ENCODE data around the gene MYH7. TPM values are rescaled to one million over a fixed set of nuclear protein-coding genes. Genes with fewer than 3 reads are reported as not detected.

MYH7 gene
- polyA plus RNA-seq, 1 donor (not counting 4 experiments of a cell fraction or from before 2014, with no cell fraction given) = not detected

GRCh38 chr14:23432102-23432925 lies 3.1 kb downstream of the MYH7 start:
- dilution Hi-C loops (cut with MboI; ENCODE audit: extremely low pct_ligation_motif_present, low sequenced_read_pairs) = no loop called here
- no peak overlapping the region for H3K4me3 ChIP-seq (ENCODE audit: control insufficient read depth in 2 of 3, extremely low read depth in 1 of 3, insufficient read depth in 2 of 3, low read depth in 1 of 3, low read length in 3 of 3)
- H3K36me3 ChIP-seq (ENCODE audit: control insufficient read depth in 2 of 2, extremely low read depth in 1 of 2, insufficient read depth in 2 of 2, low read length in 2 of 2) = no peaks in the 10 kb centered on the region
- H3K4me2 ChIP-seq (ENCODE audit: control insufficient read depth, extremely low read depth, insufficient read depth, low read depth, low read length) = no peak overlapping the region
- DNase-seq (ENCODE audit: low read depth, low spot score) (no peak), FAIRE-seq (no peak)
- H3K4me1 ChIP-seq (ENCODE audit: control insufficient read depth, extremely low read depth, insufficient read depth, low read length) = no peaks in the 10 kb centered on the region
- H3K9me3 ChIP-seq (ENCODE audit: control insufficient read depth, low read depth, low read length) = no peaks in the 10 kb centered on the region
- no peak overlapping the region for H3K9ac ChIP-seq (ENCODE audit: control insufficient read depth, extremely low read depth, insufficient read depth, low read length)
- H3K79me2 ChIP-seq (ENCODE audit: control insufficient read depth, insufficient read depth, low read length) = no peaks in the 10 kb centered on the region
- H4K20me1 ChIP-seq (ENCODE audit: control insufficient read depth, extremely low read depth, insufficient read depth, low read length) = no peaks in the 10 kb centered on the region
- peaks cover 2% of the 10 kb centered on the region for H3K27me3 ChIP-seq (ENCODE audit: control insufficient read depth, extremely low read depth, insufficient read depth, low read length)
- no peak overlapping the region for H2AFZ ChIP-seq (ENCODE audit: control insufficient read depth, low read length)
- no peak for TF ChIP-seq EZH2 (IDR thresholded peaks at IDR 0.05; ENCODE audit: low read length)
- TF ChIP-seq CTCF (optimal IDR thresholded peaks at IDR 0.05 in 1 of 3, IDR thresholded peaks at IDR 0.05 in 1 of 3, conservative IDR thresholded peaks at IDR 0.05 in 1 of 3; ENCODE audit: extremely low read depth in 1 of 3, insufficient read depth in 2 of 3, low read length in 3 of 3) = no peak
- no peak overlapping the region for H3K27ac ChIP-seq (ENCODE audit: control insufficient read depth, insufficient read depth, low read length)
- no peaks in the 10 kb centered on the region for H3K9me1 ChIP-seq (ENCODE audit: control insufficient read depth, extremely low read depth, insufficient read depth, low read length)

- H3K9me1 ChIP-seq (ENCODE audit: control insufficient read depth, extremely low read depth, insufficient read depth, low read length) = no peaks in the 10 kb centered on the region
- no peak overlapping the region for H3K27ac ChIP-seq (ENCODE audit: control insufficient read depth, insufficient read depth, low read length)
- FAIRE-seq = no peak
- no peak overlapping the region for H2AFZ ChIP-seq (ENCODE audit: control insufficient read depth, low read length)
- H3K9me3 ChIP-seq (ENCODE audit: control insufficient read depth, low read depth, low read length) = no peaks in the 10 kb centered on the region
- H3K79me2 ChIP-seq (ENCODE audit: control insufficient read depth, insufficient read depth, low read length) = no peaks in the 10 kb centered on the region
- no peak for DNase-seq (ENCODE audit: low read depth, low spot score)
- H3K4me3 ChIP-seq (ENCODE audit: control insufficient read depth in 2 of 3, extremely low read depth in 1 of 3, insufficient read depth in 2 of 3, low read depth in 1 of 3, low read length in 3 of 3) = no peak overlapping the region
- dilution Hi-C loops (cut with MboI; ENCODE audit: extremely low pct_ligation_motif_present, low sequenced_read_pairs) = no loop called here
- no peak for TF ChIP-seq EZH2 (IDR thresholded peaks at IDR 0.05; ENCODE audit: low read length)
- no peak for TF ChIP-seq CTCF (optimal IDR thresholded peaks at IDR 0.05 in 1 of 3, IDR thresholded peaks at IDR 0.05 in 1 of 3, conservative IDR thresholded peaks at IDR 0.05 in 1 of 3; ENCODE audit: extremely low read depth in 1 of 3, insufficient read depth in 2 of 3, low read length in 3 of 3)
- no peak overlapping the region for H3K9ac ChIP-seq (ENCODE audit: control insufficient read depth, extremely low read depth, insufficient read depth, low read length)
- H3K27me3 ChIP-seq (ENCODE audit: control insufficient read depth, extremely low read depth, insufficient read depth, low read length) = peaks cover 2% of the 10 kb centered on the region
- H3K4me1 ChIP-seq (ENCODE audit: control insufficient read depth, extremely low read depth, insufficient read depth, low read length) = no peaks in the 10 kb centered on the region
- H3K4me2 ChIP-seq (ENCODE audit: control insufficient read depth, extremely low read depth, insufficient read depth, low read depth, low read length) = no peak overlapping the region
- H3K36me3 ChIP-seq (ENCODE audit: control insufficient read depth in 2 of 2, extremely low read depth in 1 of 2, insufficient read depth in 2 of 2, low read length in 2 of 2) = no peaks in the 10 kb centered on the region
- no peaks in the 10 kb centered on the region for H4K20me1 ChIP-seq (ENCODE audit: control insufficient read depth, extremely low read depth, insufficient read depth, low read length)
These were observed 4.0 kb downstream of the MYH7 start for GRCh38 chr14:23431486-23431885.
